ENCODE measurements around the gene RASSF4. TPM values are rescaled to one million over a fixed set of nuclear protein-coding genes. Genes with fewer than 3 reads are reported as not detected.

RASSF4 gene
- total RNA-seq, 1 experiment from 2014 or later, result 2.8 TPM

- TF ChIP-seq CTCF (IDR thresholded peaks at IDR 0.05 in 2 of 3, conservative IDR thresholded peaks at IDR 0.05 in 1 of 3; ENCODE audit: borderline replicate concordance in 1 of 3, insufficient read depth in 1 of 3, low read depth in 2 of 3, low read length in 2 of 3) (peak; percentile 68 to 96 (median 83)), REST (IDR thresholded peaks at IDR 0.05; ENCODE audit: low read depth) (no peak), TCF7L2 (IDR thresholded peaks at IDR 0.05; ENCODE audit: borderline replicate concordance, extremely low read depth, insufficient read depth, insufficient read length) (no peak)
Measured at GRCh38 chr10:44974628-44975430, 15.2 kb downstream of the RASSF4 start (continued).
